Liver (tissue), 9 donors: ENCODE measurements around the gene PHF19. TPM values are rescaled to one million over a fixed set of nuclear protein-coding genes. Genes with fewer than 3 reads are reported as not detected.

Experiments
- DNase-seq: peaks from one replicate; pipeline ENCODE4 v3.0.0-alpha.2; 2017; ENCODE audit warnings: low spot score
- H3K27ac ChIP-seq, 2 donors: one replicate each; pipeline ENCODE4 v1.7.0; 2013; ENCODE audit warnings: inconsistent platforms in 2 of 2, low read length in 2 of 2, control low read depth in 1 of 2, low read depth in 1 of 2, mild to moderate bottlenecking in 1 of 2
- H3K27me3 ChIP-seq, 4 donors: one replicate each; pipeline versions ENCODE4 v1.6.1 to v1.7.0; 2013; ENCODE audit warnings: low read length in 3 of 4, inconsistent platforms in 1 of 4, mild to moderate bottlenecking in 1 of 4, moderate library complexity in 1 of 4; ENCODE audit not compliant: control insufficient read depth in 4 of 4, insufficient read depth in 4 of 4
- H3K36me3 ChIP-seq, 4 donors: one replicate each; pipeline versions ENCODE4 v1.6.1 to v1.7.0; 2013; ENCODE audit warnings: low read length in 3 of 4, mild to moderate bottlenecking in 3 of 4, low read depth in 1 of 4, moderate library complexity in 1 of 4; ENCODE audit not compliant: control insufficient read depth in 4 of 4, insufficient read depth in 3 of 4
- H3K4me1 ChIP-seq, 4 donors: one replicate each; pipeline versions ENCODE4 v1.6.1 to v1.7.0; 2013; ENCODE audit warnings: low read length in 3 of 4, mild to moderate bottlenecking in 3 of 4, moderate library complexity in 1 of 4; ENCODE audit not compliant: control insufficient read depth in 4 of 4, insufficient read depth in 4 of 4
- H3K4me3 ChIP-seq, 3 donors: one replicate each; pipeline versions ENCODE4 v1.6.1 to v1.7.0; 2013; ENCODE audit warnings: low read length in 3 of 3, control low read depth in 1 of 3, low read depth in 1 of 3, mild to moderate bottlenecking in 1 of 3
- H3K9ac ChIP-seq, 2 donors: one replicate each; pipeline ENCODE4 v1.7.0; 2013; ENCODE audit warnings: low read length in 2 of 2, mild to moderate bottlenecking in 2 of 2, moderate library complexity in 2 of 2, control low read depth in 1 of 2, low read depth in 1 of 2
- H3K9me3 ChIP-seq, 4 donors: one replicate each; pipeline versions ENCODE4 v1.6.1 to v1.7.0; 2013; ENCODE audit warnings: low read length in 3 of 4; ENCODE audit not compliant: control insufficient read depth in 4 of 4
- EGR1 ChIP-seq, 2 donors: IDR thresholded peaks; 2 replicates each; pipeline ENCODE4 v1.6.1; 2016 to 2018; ENCODE audit warnings: antibody characterized with exemption in 2 of 2, low read depth in 2 of 2
- FOXA1 ChIP-seq: IDR thresholded peaks from 2 replicates; pipeline ENCODE4 v1.6.1; 2016; ENCODE audit warnings: antibody characterized with exemption
- GABPA ChIP-seq, 2 donors: IDR thresholded peaks in 1 of 2; conservative IDR thresholded peaks in 1 of 2; 2 replicates each; pipeline ENCODE4 v1.6.1; 2016; ENCODE audit warnings: antibody characterized with exemption in 2 of 2, mild to moderate bottlenecking in 1 of 2, moderate library complexity in 1 of 2
- RXRA ChIP-seq, 2 donors: IDR thresholded peaks; 2 replicates each; pipeline ENCODE4 v1.6.1; 2017 to 2018; ENCODE audit warnings: antibody characterized with exemption in 2 of 2, mild to moderate bottlenecking in 1 of 2
- SP1 ChIP-seq: IDR thresholded peaks from 2 replicates; pipeline ENCODE4 v1.6.1; 2018; ENCODE audit warnings: antibody characterized with exemption, mild to moderate bottlenecking
- TAF1 ChIP-seq: conservative IDR thresholded peaks from 2 replicates; pipeline ENCODE4 v1.6.1; 2016; ENCODE audit warnings: antibody characterized with exemption, mild to moderate bottlenecking
- WGBS: extraction: QIAGEN DNeasy Blood & Tissue Kit; methylation state at CpG from one replicate; pipeline ENCODE4 v1.1.7; 2013; 5-methylcytosine and 5-hydroxymethylcytosine counted together
- polyA plus RNA-seq, 2 donors: library from polyadenylated mRNA; stranded (reverse) in 1 of 2; unstranded in 1 of 2; fragments of 200-250 nt in 1 of 2; fragments of >200 nt in 1 of 2; fragmentation: Nextera tagmentation in 1 of 2; extraction: Ambion mirVana in 1 of 2; gene quantifications; one replicate each; pipeline versions ENCODE4 v1.2.1 to v1.2.3, GENCODE V29; 2013 to 2015
- total RNA-seq, 2 donors: library from RNA; depleted of rRNA; stranded (reverse); fragments of >200 nt; gene quantifications; one replicate each; pipeline ENCODE4 v1.2.3, GENCODE V29; 2014
- TF ChIP-seq, protein P1 (sequence below): IDR thresholded peaks from 2 replicates; pipeline ENCODE4 v1.6.1; 2016; ENCODE audit warnings: antibody characterized with exemption
- TF ChIP-seq, protein P2 (sequence below): IDR thresholded peaks from 2 replicates; pipeline ENCODE4 v1.6.1; 2016; ENCODE audit warnings: antibody characterized with exemption, mild to moderate bottlenecking
- TF ChIP-seq, protein P3 (sequence below): IDR thresholded peaks from 2 replicates; pipeline ENCODE4 v1.6.1; 2016; ENCODE audit warnings: antibody characterized with exemption
- TF ChIP-seq, protein P4 (sequence below): IDR thresholded peaks from 2 replicates; pipeline ENCODE4 v1.6.1; 2016; ENCODE audit warnings: antibody characterized with exemption
- donor health status: healthy.
- donor health status: healthy.
- donor health status: healthy.
- donor health status: healthy.
- donor health status: healthy.

The PHF19 gene
- total and polyA plus RNA-seq, 4 donors = 1.9 to 16.0 (median 3.5) TPM

DNA sequence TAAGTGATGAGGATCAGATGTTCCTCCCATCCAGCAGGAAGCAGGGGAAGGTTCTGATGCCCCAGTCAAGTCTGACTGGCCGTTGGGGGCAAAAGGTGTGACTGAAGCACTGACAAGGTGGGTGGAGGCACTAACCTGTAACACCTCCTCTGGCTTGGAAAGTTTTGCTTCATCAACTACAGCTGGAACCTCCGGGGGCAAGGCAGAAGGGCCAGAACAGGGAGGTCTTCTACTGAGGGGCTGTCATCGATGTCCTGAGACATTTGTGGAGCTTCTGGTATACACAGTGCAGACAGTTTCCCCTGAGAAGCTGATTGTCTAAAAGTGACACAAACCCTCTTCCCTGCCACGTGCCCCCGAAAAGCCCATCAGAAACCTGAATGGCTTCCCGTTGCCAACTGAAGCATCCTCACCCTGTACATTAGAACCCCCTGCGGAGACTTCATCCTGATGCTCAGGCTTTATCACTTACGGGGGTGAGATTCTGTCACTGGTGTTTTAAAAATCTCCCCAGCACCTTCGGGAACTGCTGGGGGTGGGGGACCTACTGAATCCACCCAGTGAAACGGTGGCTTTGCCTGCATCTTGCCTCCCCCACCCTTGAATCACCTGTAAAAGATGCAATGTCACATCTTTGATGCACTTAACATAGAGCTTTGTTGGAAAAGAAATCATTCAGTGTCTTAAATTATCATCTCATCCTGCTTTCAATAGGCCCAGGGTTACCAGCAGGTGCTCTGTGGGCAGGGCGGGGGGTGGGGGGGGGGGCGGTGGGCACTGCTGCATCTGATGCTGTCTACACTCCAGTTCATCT, 25.0 kb upstream of the PHF19 start:
- Histone ChIP-seq H3K27me3 (no peaks in the 10 kb centered on the region), H3K27ac (no peak overlapping the region), H3K36me3 (no peaks in the 10 kb centered on the region), H3K9ac (no peak overlapping the region), H3K4me3 (no peak overlapping the region), H3K4me1 (no peaks in the 10 kb centered on the region), H3K9me3 (no peaks in the 10 kb centered on the region)
- TF ChIP-seq, protein P1, sequence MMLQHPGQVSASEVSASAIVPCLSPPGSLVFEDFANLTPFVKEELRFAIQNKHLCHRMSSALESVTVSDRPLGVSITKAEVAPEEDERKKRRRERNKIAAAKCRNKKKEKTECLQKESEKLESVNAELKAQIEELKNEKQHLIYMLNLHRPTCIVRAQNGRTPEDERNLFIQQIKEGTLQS = no peak
- no peak for DNase-seq
- 81% methylated on average over 12 of the region's 12 CpGs for whole genome bisulfite sequencing

DNA sequence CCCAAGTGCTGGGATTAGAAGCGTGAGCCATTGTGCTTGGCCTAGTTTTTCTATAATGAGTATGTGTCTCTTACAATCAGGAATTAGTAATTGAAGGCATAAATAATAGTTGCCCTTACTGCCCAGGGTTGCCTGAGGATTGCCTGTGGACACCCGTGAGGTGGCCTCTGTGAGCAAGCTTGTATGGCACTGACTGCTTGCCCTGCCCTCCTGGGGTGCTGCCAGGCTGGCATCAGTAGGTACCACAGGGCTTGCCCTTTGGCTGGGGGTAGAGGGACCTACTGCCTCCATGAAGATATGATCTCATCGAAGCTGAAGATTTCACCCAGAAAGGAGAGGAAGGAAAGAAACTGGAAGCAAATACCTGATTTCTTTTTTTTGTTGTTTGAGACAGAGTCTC, 23.8 kb upstream of the PHF19 start:
- Histone ChIP-seq H3K4me1 (no peaks in the 10 kb centered on the region), H3K4me3 (no peak overlapping the region), H3K9me3 (no peaks in the 10 kb centered on the region), H3K36me3 (no peaks in the 10 kb centered on the region), H3K27me3 (no peaks in the 10 kb centered on the region), H3K9ac (no peak overlapping the region), H3K27ac (no peak overlapping the region)
- DNase-seq = no peak
- TF ChIP-seq, protein P2, sequence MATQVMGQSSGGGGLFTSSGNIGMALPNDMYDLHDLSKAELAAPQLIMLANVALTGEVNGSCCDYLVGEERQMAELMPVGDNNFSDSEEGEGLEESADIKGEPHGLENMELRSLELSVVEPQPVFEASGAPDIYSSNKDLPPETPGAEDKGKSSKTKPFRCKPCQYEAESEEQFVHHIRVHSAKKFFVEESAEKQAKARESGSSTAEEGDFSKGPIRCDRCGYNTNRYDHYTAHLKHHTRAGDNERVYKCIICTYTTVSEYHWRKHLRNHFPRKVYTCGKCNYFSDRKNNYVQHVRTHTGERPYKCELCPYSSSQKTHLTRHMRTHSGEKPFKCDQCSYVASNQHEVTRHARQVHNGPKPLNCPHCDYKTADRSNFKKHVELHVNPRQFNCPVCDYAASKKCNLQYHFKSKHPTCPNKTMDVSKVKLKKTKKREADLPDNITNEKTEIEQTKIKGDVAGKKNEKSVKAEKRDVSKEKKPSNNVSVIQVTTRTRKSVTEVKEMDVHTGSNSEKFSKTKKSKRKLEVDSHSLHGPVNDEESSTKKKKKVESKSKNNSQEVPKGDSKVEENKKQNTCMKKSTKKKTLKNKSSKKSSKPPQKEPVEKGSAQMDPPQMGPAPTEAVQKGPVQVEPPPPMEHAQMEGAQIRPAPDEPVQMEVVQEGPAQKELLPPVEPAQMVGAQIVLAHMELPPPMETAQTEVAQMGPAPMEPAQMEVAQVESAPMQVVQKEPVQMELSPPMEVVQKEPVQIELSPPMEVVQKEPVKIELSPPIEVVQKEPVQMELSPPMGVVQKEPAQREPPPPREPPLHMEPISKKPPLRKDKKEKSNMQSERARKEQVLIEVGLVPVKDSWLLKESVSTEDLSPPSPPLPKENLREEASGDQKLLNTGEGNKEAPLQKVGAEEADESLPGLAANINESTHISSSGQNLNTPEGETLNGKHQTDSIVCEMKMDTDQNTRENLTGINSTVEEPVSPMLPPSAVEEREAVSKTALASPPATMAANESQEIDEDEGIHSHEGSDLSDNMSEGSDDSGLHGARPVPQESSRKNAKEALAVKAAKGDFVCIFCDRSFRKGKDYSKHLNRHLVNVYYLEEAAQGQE = no peak
- TF ChIP-seq GABPA (IDR thresholded peaks at IDR 0.05 in 1 of 2, conservative IDR thresholded peaks at IDR 0.05 in 1 of 2) (no peak), SP1 (no peak), FOXA1 (no peak), RXRA (IDR thresholded peaks at IDR 0.05) (no peak), TAF1 (no peak), EGR1 (IDR thresholded peaks at IDR 0.05; ENCODE audit: low read depth in 2 of 2) (no peak)
- TF ChIP-seq, protein P3, sequence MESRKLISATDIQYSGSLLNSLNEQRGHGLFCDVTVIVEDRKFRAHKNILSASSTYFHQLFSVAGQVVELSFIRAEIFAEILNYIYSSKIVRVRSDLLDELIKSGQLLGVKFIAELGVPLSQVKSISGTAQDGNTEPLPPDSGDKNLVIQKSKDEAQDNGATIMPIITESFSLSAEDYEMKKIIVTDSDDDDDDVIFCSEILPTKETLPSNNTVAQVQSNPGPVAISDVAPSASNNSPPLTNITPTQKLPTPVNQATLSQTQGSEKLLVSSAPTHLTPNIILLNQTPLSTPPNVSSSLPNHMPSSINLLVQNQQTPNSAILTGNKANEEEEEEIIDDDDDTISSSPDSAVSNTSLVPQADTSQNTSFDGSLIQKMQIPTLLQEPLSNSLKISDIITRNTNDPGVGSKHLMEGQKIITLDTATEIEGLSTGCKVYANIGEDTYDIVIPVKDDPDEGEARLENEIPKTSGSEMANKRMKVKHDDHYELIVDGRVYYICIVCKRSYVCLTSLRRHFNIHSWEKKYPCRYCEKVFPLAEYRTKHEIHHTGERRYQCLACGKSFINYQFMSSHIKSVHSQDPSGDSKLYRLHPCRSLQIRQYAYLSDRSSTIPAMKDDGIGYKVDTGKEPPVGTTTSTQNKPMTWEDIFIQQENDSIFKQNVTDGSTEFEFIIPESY = no peak
- WGBS = 90% methylated on average over 3 of the region's 3 CpGs

DNA sequence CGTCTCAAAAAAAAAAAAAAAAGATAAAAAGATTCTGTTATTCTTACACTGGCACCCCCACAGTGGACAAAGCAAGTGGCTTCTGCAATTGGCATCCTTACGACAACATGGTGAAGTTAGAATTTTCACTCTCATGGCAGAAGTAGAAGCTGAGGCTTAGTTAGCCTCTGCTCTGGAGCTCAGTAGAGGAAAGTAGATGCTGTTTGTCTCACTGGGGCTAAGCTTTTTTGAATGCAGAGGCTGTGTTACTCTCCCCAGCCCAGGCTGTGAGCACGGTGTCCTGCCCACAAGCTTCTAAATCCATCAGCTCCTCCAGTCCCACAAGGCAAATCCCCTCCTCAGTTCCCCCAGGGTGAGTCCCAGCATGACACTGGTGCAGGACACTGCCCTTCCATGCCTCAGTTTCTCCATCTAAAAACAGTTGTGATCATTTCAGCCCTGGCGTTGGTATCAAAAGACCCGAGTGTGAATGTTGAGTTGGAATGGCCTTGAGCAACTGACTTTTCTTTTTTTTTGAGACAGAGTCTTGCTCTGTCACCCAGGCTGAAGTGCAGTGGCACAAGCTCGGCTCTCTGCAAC, 22.6 kb upstream of the PHF19 start:
- H3K27ac ChIP-seq = no peak overlapping the region
- H3K9me3 ChIP-seq = no peaks in the 10 kb centered on the region
- no peaks in the 10 kb centered on the region for H3K36me3 ChIP-seq
- TF ChIP-seq, protein P4, sequence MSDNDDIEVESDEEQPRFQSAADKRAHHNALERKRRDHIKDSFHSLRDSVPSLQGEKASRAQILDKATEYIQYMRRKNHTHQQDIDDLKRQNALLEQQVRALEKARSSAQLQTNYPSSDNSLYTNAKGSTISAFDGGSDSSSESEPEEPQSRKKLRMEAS = no peak
- no peak for TF ChIP-seq TAF1
- no peak for TF ChIP-seq SP1
- 88% methylated on average over 6 of the region's 6 CpGs for WGBS
- no peak overlapping the region for H3K4me3 ChIP-seq
- no peak for DNase-seq
- H3K4me1 ChIP-seq = no peaks in the 10 kb centered on the region
- H3K27me3 ChIP-seq = no peaks in the 10 kb centered on the region
- no peak overlapping the region for H3K9ac ChIP-seq
